Stimulated activated CD4-positive, alpha-beta T cell treated with anti-CD3 and anti-CD28 coated beads, Interleukin-2, amount 100 ng/mL, for 24 hours (primary cell): ENCODE data around the gene SCN4A.
A peak's percentile ranks its signal among the peaks of the same experiment; 100 is the strongest.

Experiments
- DNase-seq, 2 donors: peaks; one replicate each; pipeline ENCODE4 v3.0.0-alpha.2; 2020

The SCN4A gene

GRCh38 chr17:63954402-63955063 lies 18.2 kb downstream of the SCN4A start:
- peak in 1 of 2 donors; percentile 30 for DNase-seq

- peak; percentile 30 to 45 for DNase-seq
Measured at GRCh38 chr17:63950940-63951907, 21.5 kb downstream of the SCN4A start.

- DNase-seq: no peak
Measured at GRCh38 chr17:63949576-63950250, 23.0 kb downstream of the SCN4A start.

GRCh38 chr17:63948521-63948920 lies 24.2 kb downstream of the SCN4A start:
- DNase-seq: no peak

GRCh38 chr17:63947711-63948330 lies 24.9 kb downstream of the SCN4A start:
- DNase-seq: no peak

- DNase-seq: peak; percentile 67 to 72
Measured at GRCh38 chr17:63946440-63947363, 26.0 kb downstream of the SCN4A start.

GRCh38 chr17:63945784-63946439 lies 26.8 kb downstream of the SCN4A start:
- no peak for DNase-seq

GRCh38 chr17:63944736-63945499 lies 27.8 kb downstream of the SCN4A start:
- DNase-seq: no peak

GRCh38 chr17:63943745-63944144 lies 29.0 kb downstream of the SCN4A start:
- DNase-seq: no peak

- no peak for DNase-seq
Measured at GRCh38 chr17:63942309-63942985, 30.3 kb downstream of the SCN4A start.

- no peak for DNase-seq
Measured at GRCh38 chr17:63941751-63942150, 31.0 kb downstream of the SCN4A start.

GRCh38 chr17:63941162-63941561 lies 31.6 kb downstream of the SCN4A start:
- DNase-seq: no peak

GRCh38 chr17:63940584-63940983 lies 32.1 kb downstream of the SCN4A start:
- no peak for DNase-seq

GRCh38 chr17:63939884-63940283 lies 32.8 kb downstream of the SCN4A start:
- no peak for DNase-seq

- no peak for DNase-seq
Measured at GRCh38 chr17:63939401-63939800, 33.3 kb downstream of the SCN4A start.

GRCh38 chr17:63937920-63938319 lies 34.8 kb downstream of the SCN4A start:
- no peak for DNase-seq

- DNase-seq: no peak
Measured at GRCh38 chr17:63937319-63937718, 35.4 kb downstream of the SCN4A start.

- DNase-seq: no peak
Measured at GRCh38 chr17:63934183-63935112, 38.3 kb downstream of the SCN4A start.

GRCh38 chr17:63933598-63933997 lies 39.1 kb downstream of the SCN4A start:
- DNase-seq: no peak
